HEK293T (cell line): ENCODE results near the gene SSR2.

Source experiments
- ARNT ChIP-seq: fragments of 450-650 bp; IDR thresholded peaks from 2 replicates; pipeline ENCODE4 v1.6.1; 2017; ENCODE audit warnings: mild to moderate bottlenecking
- FOXA1 ChIP-seq: fragments of 450-650 bp; IDR thresholded peaks from 2 replicates; pipeline ENCODE4 v1.6.1; 2016; ENCODE audit warnings: mild to moderate bottlenecking
- PKNOX1 ChIP-seq: fragments of 450-650 bp; IDR thresholded peaks from 2 replicates; pipeline ENCODE4 v1.6.1; 2016
- SP1 ChIP-seq: fragments of 450-650 bp; IDR thresholded peaks from 2 replicates; pipeline ENCODE4 v1.6.1; 2017
- TARDBP ChIP-seq: fragments of 450-650 bp; IDR thresholded peaks from 2 replicates; pipeline ENCODE4 v1.6.1; 2016
- ZNF384 ChIP-seq: fragments of 450-650 bp; IDR thresholded peaks from 2 replicates; pipeline ENCODE4 v1.6.1; 2016

- TF ChIP-seq ARNT (no peak), SP1 (no peak), PKNOX1 (no peak), ZNF384 (no peak), TARDBP (no peak), FOXA1 (no peak)
Measured at GRCh38 chr1:155978973-155979429, 41.8 kb downstream of the SSR2 start.
